GM12878 (cell line): Measurements from ENCODE around the gene PEAR1. TPM values are rescaled to one million over a fixed set of nuclear protein-coding genes. Genes with fewer than 3 reads are reported as not detected.

Experiments
- ATAC-seq: fragments of 200-7000 bp; cut with Tn5 transposase; 3 replicates; pipeline ENCODE4 v1.9.1; 2020; ENCODE audit warnings: mild to moderate bottlenecking, moderate library complexity
- BruUV-seq: library from RNA; stranded (reverse); fragments of 400-500 nt; replicated peaks from 2 replicates; lab custom pipeline; 2021; lab: Mats Ljungman, UMichigan
- CTCF ChIA-PET: fragments of 300-600 bp; sonication (Branson Sonifier 250); formaldehyde crosslinking; extraction: SDS; loops from one replicate; lab custom pipeline; 2021; ENCODE audit warnings: inconsistent platforms; lab: Yijun Ruan, JAX
- POLR2A ChIA-PET: fragments of 350-600 bp; formaldehyde crosslinking; extraction: SDS; loops from one replicate; lab custom pipeline; 2021; ENCODE audit warnings: inconsistent platforms; lab: Charles Lee
- RAD21 ChIA-PET: fragments of 300-600 bp; sonication (Branson Sonifier 250); formaldehyde crosslinking; loops from one replicate; lab custom pipeline; 2023; ENCODE audit warnings: antibody characterized with exemption; ENCODE audit not compliant: unreplicated experiment; lab: Charles Lee
- SMC1A ChIA-PET: fragments of 300-600 bp; sonication (Branson Sonifier 250); formaldehyde crosslinking; loops from one replicate; lab custom pipeline; 2023; ENCODE audit not compliant: unreplicated experiment, uncharacterized antibody; lab: Charles Lee
- DNase-seq: peaks from one replicate; pipeline ENCODE4 v3.0.0-alpha.2; 2011; ENCODE audit warnings: low read depth, low spot score
- FAIRE-seq: peaks from 3 replicates; lab custom pipeline; 2011; peaks lifted over from hg19 to GRCh38; lab: Jason Lieb, UNC
- H2AFZ ChIP-seq: 2 replicates; pipeline ENCODE4 v1.6.0; 2011; ENCODE audit warnings: low read depth, low read length, control low read depth; ENCODE audit not compliant: control insufficient read depth
- H3K27ac ChIP-seq: 2 replicates; pipeline ENCODE4 v1.5.1; 2011; ENCODE audit warnings: control low read depth; ENCODE audit not compliant: control insufficient read depth, insufficient read depth
- H3K27me3 ChIP-seq, 2 experiments: replicated peaks in 1 of 2; 2 replicates each; pipeline versions ENCODE4 v1.6.0 to v1.6.1; 2011; ENCODE audit warnings: low read length in 1 of 2; ENCODE audit not compliant: control insufficient read depth in 2 of 2, insufficient read depth in 2 of 2
- H3K36me3 ChIP-seq, 2 experiments: 2 replicates each; pipeline ENCODE4 v1.5.1; 2011; ENCODE audit warnings: low read length in 1 of 2; ENCODE audit not compliant: control insufficient read depth in 2 of 2, insufficient read depth in 2 of 2
- H3K4me1 ChIP-seq: 2 replicates; pipeline ENCODE4 v1.6.1; 2011; ENCODE audit warnings: mild to moderate bottlenecking, low read length, moderate library complexity, mixed read lengths; ENCODE audit not compliant: control insufficient read depth, insufficient read depth
- H3K4me2 ChIP-seq: 2 replicates; pipeline ENCODE4 v1.6.0; 2011; ENCODE audit warnings: control low read depth; ENCODE audit not compliant: control insufficient read depth, insufficient read depth
- H3K4me3 ChIP-seq: fragments of 200-600 bp; sonication (generic); 2 replicates; pipeline ENCODE4 v1.5.1; 2016
- H3K79me2 ChIP-seq: 2 replicates; pipeline ENCODE4 v1.6.0; 2011; ENCODE audit warnings: low read length; ENCODE audit not compliant: control insufficient read depth, insufficient read depth
- H3K9ac ChIP-seq: 2 replicates; pipeline ENCODE4 v1.8.0; 2011; ENCODE audit warnings: low read length, control low read depth, mixed read lengths; ENCODE audit not compliant: control insufficient read depth, insufficient read depth
- H3K9me3 ChIP-seq: replicated peaks from 3 replicates; pipeline ENCODE4 v1.5.1; 2011; ENCODE audit warnings: mild to moderate bottlenecking, low read length; ENCODE audit not compliant: control insufficient read depth, insufficient read depth
- H4K20me1 ChIP-seq: 2 replicates; pipeline ENCODE4 v1.6.0; 2011; ENCODE audit not compliant: control insufficient read depth, insufficient read depth
- BMI1 ChIP-seq: fragments of 450-650 bp; IDR thresholded peaks from 2 replicates; pipeline ENCODE4 v1.6.1; 2016; ENCODE audit warnings: mild to moderate bottlenecking, moderate library complexity, borderline replicate concordance
- CREB1 ChIP-seq: IDR thresholded peaks from 2 replicates; pipeline ENCODE4 v1.6.1; 2012; ENCODE audit warnings: low read depth, mild to moderate bottlenecking, inconsistent platforms
- IKZF1 ChIP-seq: fragments of 450-650 bp; conservative IDR thresholded peaks from 2 replicates; pipeline ENCODE4 v1.6.1; 2017; ENCODE audit warnings: antibody characterized with exemption, mild to moderate bottlenecking
- IKZF2 ChIP-seq, 2 experiments: fragments of 450-650 bp; IDR thresholded peaks; 2 replicates each; pipeline ENCODE4 v1.6.1; 2017; ENCODE audit warnings: mild to moderate bottlenecking in 2 of 2, moderate library complexity in 2 of 2
- MEF2A ChIP-seq: IDR thresholded peaks from 2 replicates; pipeline ENCODE4 v1.6.1; 2011; ENCODE audit warnings: low read depth, mild to moderate bottlenecking, low read length, moderate library complexity; ENCODE audit not compliant: insufficient read depth
- MLLT1 ChIP-seq: fragments of 450-650 bp; IDR thresholded peaks from 2 replicates; pipeline ENCODE4 v1.6.1; 2016; ENCODE audit warnings: mild to moderate bottlenecking
- MTA2 ChIP-seq: fragments of 450-650 bp; IDR thresholded peaks from 2 replicates; pipeline ENCODE4 v1.6.1; 2016; ENCODE audit warnings: low read depth, mild to moderate bottlenecking, moderate library complexity
- NFXL1 ChIP-seq: fragments of 450-650 bp; IDR thresholded peaks from 2 replicates; pipeline ENCODE4 v1.6.1; 2017; ENCODE audit warnings: antibody characterized with exemption, mild to moderate bottlenecking, borderline replicate concordance
- NFYA ChIP-seq: IDR thresholded peaks from 2 replicates; pipeline ENCODE4 v1.6.1; 2011; ENCODE audit warnings: low read depth, mild to moderate bottlenecking, low read length, improper control_type of control experiment, borderline replicate concordance
- NFYB ChIP-seq: IDR thresholded peaks from 2 replicates; pipeline ENCODE4 v1.6.1; 2011; ENCODE audit warnings: low read depth, mild to moderate bottlenecking, low read length, improper control_type of control experiment, moderate library complexity; ENCODE audit not compliant: insufficient read depth
- PBX3 ChIP-seq: IDR thresholded peaks from 2 replicates; pipeline ENCODE4 v1.6.1; 2011; ENCODE audit warnings: mild to moderate bottlenecking, low read depth, low read length, moderate library complexity; ENCODE audit not compliant: insufficient replicate concordance
- RAD51 ChIP-seq: fragments of 450-650 bp; IDR thresholded peaks from 2 replicates; pipeline ENCODE4 v1.6.1; 2016; ENCODE audit warnings: moderate library complexity, mild to moderate bottlenecking, inconsistent platforms
- STAT3 ChIP-seq: IDR thresholded peaks from 2 replicates; pipeline ENCODE4 v1.6.1; 2011; ENCODE audit warnings: low read depth, low read length, improper control_type of control experiment
- USF1 ChIP-seq: IDR thresholded peaks from 2 replicates; pipeline ENCODE4 v1.6.1; 2011; ENCODE audit warnings: borderline replicate concordance, low read depth, mild to moderate bottlenecking, moderate library complexity, mixed read lengths, low read length; ENCODE audit not compliant: insufficient read depth; ENCODE audit errors: extremely low read length
- WGBS: methylation state at CpG from one replicate; pipeline ENCODE4 v1.1.6; 2016; ENCODE audit warnings: low lambda C conversion rate; ENCODE audit not compliant: insufficient replicate concordance, insufficient coverage; ENCODE audit errors: missing lambda C conversion rate; 5-methylcytosine and 5-hydroxymethylcytosine counted together
- in situ Hi-C: fragments of 300-500 bp; cut with MboI; formaldehyde crosslinking; loops from 9 replicates; pipeline ENCODE4 v1.14.3; 2018; ENCODE audit warnings: mixed read lengths
- intact Hi-C: fragments of 100-400 bp; cut with micrococcal nuclease; formaldehyde crosslinking; loops from one replicate; pipeline ENCODE4 v1.14.2; 2022; ENCODE audit not compliant: unreplicated experiment
- polyA plus RNA-seq, 11 experiments: library from polyadenylated mRNA; depleted of rRNA in 4 of 11; unstranded in 6 of 11; stranded (reverse) in 5 of 11; fragments of >200 nt; fragmentation: Nextera tagmentation in 4 of 11; fragmentation: Illumina TruSeq in 1 of 11; extraction: Ambion mirVana in 4 of 11; extraction: Trizol in 1 of 11; gene quantifications; 1 replicate in 1 of 11; 2 replicates in 10 of 11; pipeline versions ENCODE4 v1.2.1 to v1.2.3, GENCODE V29; 2011 to 2016; ENCODE audit warnings: inconsistent platforms in 2 of 11, missing spikeins in 2 of 11, low read depth in 1 of 11
- total RNA-seq, 4 experiments: library from RNA; depleted of rRNA in 3 of 4; stranded (reverse); fragments of >200 nt in 3 of 4; fragmentation: Illumina TruSeq in 1 of 4; extraction: Trizol in 1 of 4; gene quantifications; 2 replicates each; pipeline versions ENCODE4 v1.2.1 to v1.2.3, GENCODE V29; 2013 to 2021
- TF ChIP-seq, protein P1 (sequence below): fragments of 450-650 bp; IDR thresholded peaks from 2 replicates; pipeline ENCODE4 v1.6.1; 2018; ENCODE audit warnings: mild to moderate bottlenecking, low read depth, moderate library complexity; ENCODE audit not compliant: partially characterized antibody
- TF ChIP-seq, protein P2 (sequence below): fragments of 450-650 bp; IDR thresholded peaks from 2 replicates; pipeline ENCODE4 v1.6.1; 2017; ENCODE audit warnings: mild to moderate bottlenecking, low read depth, inconsistent platforms; ENCODE audit not compliant: poor library complexity, severe bottlenecking

PEAR1 gene
- total and polyA plus RNA-seq, 10 of the 15 experiments (the other 5 are each of a cell fraction or from before 2014, with no cell fraction given): not detected

DNA sequence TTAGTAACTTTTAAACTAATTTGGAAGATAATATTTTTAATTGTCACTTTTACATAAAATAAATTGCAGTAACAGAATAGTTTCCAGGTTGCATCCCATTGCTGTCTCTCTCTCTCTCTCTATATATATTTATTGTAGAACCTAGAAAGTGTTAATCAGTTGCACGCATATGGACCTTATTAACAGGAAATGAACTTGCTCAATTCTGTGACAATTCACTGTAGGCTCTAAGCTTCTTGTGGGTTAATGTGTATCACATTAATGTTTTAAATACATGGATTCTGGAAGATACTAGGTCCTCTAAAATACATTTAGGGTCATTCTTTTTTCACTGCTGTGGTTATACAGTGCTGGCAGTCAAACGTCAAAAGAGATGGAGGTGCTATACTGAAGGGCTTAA lies 60.1 kb downstream of the PEAR1 start:
- H3K4me2 ChIP-seq: no peak overlapping the region
- in situ Hi-C loops: no loop called here
- no peaks in the 10 kb centered on the region for H3K4me1 ChIP-seq
- H2AFZ ChIP-seq: no peak overlapping the region
- SMC1A ChIA-PET: no interaction called here
- H4K20me1 ChIP-seq: no peaks in the 10 kb centered on the region
- no TSS peak for BruUV-seq
- H3K9me3 ChIP-seq: no peaks in the 10 kb centered on the region
- CTCF ChIA-PET: no interaction called here
- no peak overlapping the region for H3K4me3 ChIP-seq
- intact Hi-C loops: no loop called here
- no peak for DNase-seq
- H3K27me3 ChIP-seq: no peaks in the 10 kb centered on the region; a peak in 1 of 4 replicates
- no peaks in the 10 kb centered on the region for H3K79me2 ChIP-seq
- ATAC-seq: no peak
- no peak overlapping the region for H3K27ac ChIP-seq
- H3K9ac ChIP-seq: no peak overlapping the region
- H3K36me3 ChIP-seq: peaks cover 3 to 9% of the 10 kb centered on the region in 2 experiments
- WGBS: 100% methylated on average over 2 of the region's 2 CpGs
- FAIRE-seq: no peak
- POLR2A ChIA-PET: no interaction called here
- RAD21 ChIA-PET: no interaction called here
- TF ChIP-seq NFYB (no peak), PBX3 (no peak), MTA2 (no peak), NFYA (no peak), MEF2A (no peak), IKZF1 (no peak), MLLT1 (no peak), CREB1 (no peak), STAT3 (no peak), USF1 (no peak), RAD51 (no peak), BMI1 (no peak), NFXL1 (no peak), IKZF2 (IDR thresholded peaks at IDR 0.05) (no peak)
- TF ChIP-seq, protein P1, sequence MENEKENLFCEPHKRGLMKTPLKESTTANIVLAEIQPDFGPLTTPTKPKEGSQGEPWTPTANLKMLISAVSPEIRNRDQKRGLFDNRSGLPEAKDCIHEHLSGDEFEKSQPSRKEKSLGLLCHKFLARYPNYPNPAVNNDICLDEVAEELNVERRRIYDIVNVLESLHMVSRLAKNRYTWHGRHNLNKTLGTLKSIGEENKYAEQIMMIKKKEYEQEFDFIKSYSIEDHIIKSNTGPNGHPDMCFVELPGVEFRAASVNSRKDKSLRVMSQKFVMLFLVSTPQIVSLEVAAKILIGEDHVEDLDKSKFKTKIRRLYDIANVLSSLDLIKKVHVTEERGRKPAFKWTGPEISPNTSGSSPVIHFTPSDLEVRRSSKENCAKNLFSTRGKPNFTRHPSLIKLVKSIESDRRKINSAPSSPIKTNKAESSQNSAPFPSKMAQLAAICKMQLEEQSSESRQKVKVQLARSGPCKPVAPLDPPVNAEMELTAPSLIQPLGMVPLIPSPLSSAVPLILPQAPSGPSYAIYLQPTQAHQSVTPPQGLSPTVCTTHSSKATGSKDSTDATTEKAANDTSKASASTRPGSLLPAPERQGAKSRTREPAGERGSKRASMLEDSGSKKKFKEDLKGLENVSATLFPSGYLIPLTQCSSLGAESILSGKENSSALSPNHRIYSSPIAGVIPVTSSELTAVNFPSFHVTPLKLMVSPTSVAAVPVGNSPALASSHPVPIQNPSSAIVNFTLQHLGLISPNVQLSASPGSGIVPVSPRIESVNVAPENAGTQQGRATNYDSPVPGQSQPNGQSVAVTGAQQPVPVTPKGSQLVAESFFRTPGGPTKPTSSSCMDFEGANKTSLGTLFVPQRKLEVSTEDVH: no peak
- TF ChIP-seq, protein P2, sequence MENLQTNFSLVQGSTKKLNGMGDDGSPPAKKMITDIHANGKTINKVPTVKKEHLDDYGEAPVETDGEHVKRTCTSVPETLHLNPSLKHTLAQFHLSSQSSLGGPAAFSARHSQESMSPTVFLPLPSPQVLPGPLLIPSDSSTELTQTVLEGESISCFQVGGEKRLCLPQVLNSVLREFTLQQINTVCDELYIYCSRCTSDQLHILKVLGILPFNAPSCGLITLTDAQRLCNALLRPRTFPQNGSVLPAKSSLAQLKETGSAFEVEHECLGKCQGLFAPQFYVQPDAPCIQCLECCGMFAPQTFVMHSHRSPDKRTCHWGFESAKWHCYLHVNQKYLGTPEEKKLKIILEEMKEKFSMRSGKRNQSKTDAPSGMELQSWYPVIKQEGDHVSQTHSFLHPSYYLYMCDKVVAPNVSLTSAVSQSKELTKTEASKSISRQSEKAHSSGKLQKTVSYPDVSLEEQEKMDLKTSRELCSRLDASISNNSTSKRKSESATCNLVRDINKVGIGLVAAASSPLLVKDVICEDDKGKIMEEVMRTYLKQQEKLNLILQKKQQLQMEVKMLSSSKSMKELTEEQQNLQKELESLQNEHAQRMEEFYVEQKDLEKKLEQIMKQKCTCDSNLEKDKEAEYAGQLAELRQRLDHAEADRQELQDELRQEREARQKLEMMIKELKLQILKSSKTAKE: no peak
